MM.1S (cell line): ENCODE measurements around the gene MAD1L1.

Experiments used
- DNase-seq: peaks from one replicate; pipeline ENCODE4 v3.0.0-alpha.2; 2015
- H2AFZ ChIP-seq: fragments of 300-600 bp; sonication (generic); 2 replicates; pipeline ENCODE4 v1.6.0; 2016; ENCODE audit warnings: antibody characterized with exemption, low read length
- H3F3A ChIP-seq: fragments of 300-600 bp; sonication (generic); 2 replicates; pipeline ENCODE4 v1.6.1; 2016; ENCODE audit warnings: mild to moderate bottlenecking, antibody characterized with exemption, low read length, moderate library complexity, mixed read lengths; ENCODE audit not compliant: insufficient read depth
- H3K27ac ChIP-seq: fragments of 300-600 bp; sonication (generic); 2 replicates; pipeline ENCODE4 v1.5.1; 2016; ENCODE audit warnings: mild to moderate bottlenecking, low read length
- H3K27me3 ChIP-seq: fragments of 300-600 bp; sonication (generic); replicated peaks from 2 replicates; pipeline ENCODE4 v1.6.0; 2016; ENCODE audit warnings: low read length; ENCODE audit not compliant: insufficient read depth
- H3K36me3 ChIP-seq: fragments of 300-600 bp; sonication (generic); replicated peaks from 2 replicates; pipeline ENCODE4 v1.6.1; 2016; ENCODE audit warnings: mild to moderate bottlenecking, low read length, mixed read lengths; ENCODE audit not compliant: insufficient read depth
- H3K4me1 ChIP-seq: fragments of 300-600 bp; sonication (generic); 2 replicates; pipeline ENCODE4 v1.6.1; 2016; ENCODE audit warnings: low read length, mixed read lengths
- H3K4me2 ChIP-seq: fragments of 300-600 bp; sonication (generic); 2 replicates; pipeline ENCODE4 v1.6.0; 2016; ENCODE audit warnings: low read depth, low read length
- H3K4me3 ChIP-seq: fragments of 300-600 bp; sonication (generic); 2 replicates; pipeline ENCODE4 v1.5.1; 2016; ENCODE audit warnings: low read length, mixed read lengths
- H3K79me2 ChIP-seq: fragments of 300-600 bp; sonication (generic); 2 replicates; pipeline ENCODE4 v1.6.1; 2016; ENCODE audit warnings: mixed run types, low read length, mixed read lengths
- H3K9ac ChIP-seq: fragments of 300-600 bp; sonication (generic); 2 replicates; pipeline ENCODE4 v1.6.1; 2016; ENCODE audit warnings: low read length, mixed read lengths
- H3K9me2 ChIP-seq: fragments of 300-600 bp; sonication (generic); replicated peaks from 2 replicates; pipeline ENCODE4 v1.6.1; 2016; ENCODE audit warnings: mild to moderate bottlenecking, low read length, mixed read lengths; ENCODE audit not compliant: insufficient read depth
- H3K9me3 ChIP-seq: fragments of 300-600 bp; sonication (generic); replicated peaks from 2 replicates; pipeline ENCODE4 v1.6.1; 2016; ENCODE audit warnings: mild to moderate bottlenecking, low read length, mixed read lengths; ENCODE audit not compliant: insufficient read depth
- H4K20me1 ChIP-seq: fragments of 300-600 bp; sonication (generic); 2 replicates; pipeline ENCODE4 v1.6.1; 2016; ENCODE audit warnings: mild to moderate bottlenecking, low read length, moderate library complexity, mixed read lengths; ENCODE audit not compliant: insufficient read depth
- EZH2 ChIP-seq: fragments of 300-600 bp; sonication (generic); optimal IDR thresholded peaks from 2 replicates; pipeline ENCODE3; 2017; ENCODE audit warnings: low read depth, mild to moderate bottlenecking, antibody characterized with exemption, low read length, mixed read lengths
- EZH2phosphoT487 ChIP-seq: fragments of 300-600 bp; sonication (generic); IDR thresholded peaks from 2 replicates; pipeline ENCODE4 v1.6.1; 2018; ENCODE audit warnings: antibody characterized with exemption, low read length
- TF ChIP-seq, protein P1 (sequence below): fragments of 300-600 bp; sonication (generic); IDR thresholded peaks from 2 replicates; pipeline ENCODE4 v1.5.1; 2016; ENCODE audit warnings: antibody characterized with exemption, low read length, mixed read lengths

MAD1L1 gene

DNA sequence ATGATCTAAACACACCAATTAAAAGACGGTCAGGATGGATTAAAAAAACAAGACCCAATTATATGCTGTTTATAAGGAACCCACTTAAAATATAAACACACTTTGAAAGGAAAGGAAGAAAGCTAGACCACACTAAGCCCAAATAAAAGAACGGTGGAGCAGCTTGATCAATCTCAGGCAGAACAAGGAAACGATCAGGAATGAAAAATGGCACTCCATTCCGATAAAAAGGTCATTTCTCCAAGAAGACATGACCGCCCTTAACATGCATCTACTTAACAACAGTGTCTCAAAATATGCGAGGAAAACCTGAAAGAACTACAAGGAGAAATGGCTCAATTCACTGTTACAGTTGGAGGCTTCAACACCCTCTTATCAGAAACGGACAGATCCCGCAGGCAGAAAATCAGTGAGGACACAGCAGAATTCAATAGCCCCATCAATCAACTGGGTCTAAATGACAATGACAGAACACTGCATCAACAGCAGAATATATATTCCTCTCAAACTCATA, 210.0 kb downstream of the MAD1L1 start:
- no peak for DNase-seq
- Histone ChIP-seq H3K36me3 (0 out of 2 replicates have a peak, but pooled peaks cover 5% of the 10 kb centered on the region), H3K4me3 (no peak overlapping the region), H3F3A (no peaks in the 10 kb centered on the region), H3K9me3 (no peaks in the 10 kb centered on the region), H3K4me2 (no peak overlapping the region), H2AFZ (no peak overlapping the region), H3K4me1 (no peaks in the 10 kb centered on the region), H3K27me3 (no peaks in the 10 kb centered on the region), H4K20me1 (no peaks in the 10 kb centered on the region), H3K9me2 (no peaks in the 10 kb centered on the region), H3K9ac (no peak overlapping the region), H3K79me2 (no peaks in the 10 kb centered on the region), H3K27ac (no peak overlapping the region)
- TF ChIP-seq EZH2phosphoT487, result no peak
- TF ChIP-seq EZH2, result no peak
- TF ChIP-seq, protein P1, sequence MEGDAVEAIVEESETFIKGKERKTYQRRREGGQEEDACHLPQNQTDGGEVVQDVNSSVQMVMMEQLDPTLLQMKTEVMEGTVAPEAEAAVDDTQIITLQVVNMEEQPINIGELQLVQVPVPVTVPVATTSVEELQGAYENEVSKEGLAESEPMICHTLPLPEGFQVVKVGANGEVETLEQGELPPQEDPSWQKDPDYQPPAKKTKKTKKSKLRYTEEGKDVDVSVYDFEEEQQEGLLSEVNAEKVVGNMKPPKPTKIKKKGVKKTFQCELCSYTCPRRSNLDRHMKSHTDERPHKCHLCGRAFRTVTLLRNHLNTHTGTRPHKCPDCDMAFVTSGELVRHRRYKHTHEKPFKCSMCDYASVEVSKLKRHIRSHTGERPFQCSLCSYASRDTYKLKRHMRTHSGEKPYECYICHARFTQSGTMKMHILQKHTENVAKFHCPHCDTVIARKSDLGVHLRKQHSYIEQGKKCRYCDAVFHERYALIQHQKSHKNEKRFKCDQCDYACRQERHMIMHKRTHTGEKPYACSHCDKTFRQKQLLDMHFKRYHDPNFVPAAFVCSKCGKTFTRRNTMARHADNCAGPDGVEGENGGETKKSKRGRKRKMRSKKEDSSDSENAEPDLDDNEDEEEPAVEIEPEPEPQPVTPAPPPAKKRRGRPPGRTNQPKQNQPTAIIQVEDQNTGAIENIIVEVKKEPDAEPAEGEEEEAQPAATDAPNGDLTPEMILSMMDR, result no peak

DNA sequence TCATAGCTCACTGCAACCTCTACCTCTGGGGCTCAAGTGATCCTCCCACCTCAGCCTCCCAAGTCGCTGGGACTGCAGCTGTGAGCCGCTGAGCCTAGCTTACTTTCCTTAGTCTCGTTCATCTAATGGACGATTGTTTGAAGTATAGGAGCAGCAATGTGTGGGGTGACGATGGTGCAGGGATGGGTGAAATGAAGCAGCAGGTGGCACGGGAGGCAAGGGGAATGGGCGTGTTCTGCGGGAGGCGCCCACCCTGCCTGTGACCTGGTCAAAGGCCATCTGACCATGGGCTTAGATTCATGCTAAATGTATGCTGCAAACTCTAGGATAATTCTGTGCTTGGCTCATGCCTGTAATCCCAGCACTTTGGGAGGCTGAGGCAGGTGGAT, 210.7 kb downstream of the MAD1L1 start:
- Histone ChIP-seq H3K79me2 (no peaks in the 10 kb centered on the region), H3K27me3 (no peaks in the 10 kb centered on the region), H4K20me1 (no peaks in the 10 kb centered on the region), H3K4me3 (no peak overlapping the region), H3K9ac (no peak overlapping the region), H3K4me1 (no peaks in the 10 kb centered on the region), H3K27ac (no peak overlapping the region), H3K9me2 (no peaks in the 10 kb centered on the region), H3K4me2 (no peak overlapping the region), H3F3A (no peaks in the 10 kb centered on the region), H3K36me3 (0 out of 2 replicates have a peak, but pooled peaks cover 5% of the 10 kb centered on the region), H2AFZ (no peak overlapping the region), H3K9me3 (no peaks in the 10 kb centered on the region)
- no peak for DNase-seq
- TF ChIP-seq EZH2phosphoT487 (no peak), EZH2 (no peak)
- TF ChIP-seq, protein P1, result no peak

DNA sequence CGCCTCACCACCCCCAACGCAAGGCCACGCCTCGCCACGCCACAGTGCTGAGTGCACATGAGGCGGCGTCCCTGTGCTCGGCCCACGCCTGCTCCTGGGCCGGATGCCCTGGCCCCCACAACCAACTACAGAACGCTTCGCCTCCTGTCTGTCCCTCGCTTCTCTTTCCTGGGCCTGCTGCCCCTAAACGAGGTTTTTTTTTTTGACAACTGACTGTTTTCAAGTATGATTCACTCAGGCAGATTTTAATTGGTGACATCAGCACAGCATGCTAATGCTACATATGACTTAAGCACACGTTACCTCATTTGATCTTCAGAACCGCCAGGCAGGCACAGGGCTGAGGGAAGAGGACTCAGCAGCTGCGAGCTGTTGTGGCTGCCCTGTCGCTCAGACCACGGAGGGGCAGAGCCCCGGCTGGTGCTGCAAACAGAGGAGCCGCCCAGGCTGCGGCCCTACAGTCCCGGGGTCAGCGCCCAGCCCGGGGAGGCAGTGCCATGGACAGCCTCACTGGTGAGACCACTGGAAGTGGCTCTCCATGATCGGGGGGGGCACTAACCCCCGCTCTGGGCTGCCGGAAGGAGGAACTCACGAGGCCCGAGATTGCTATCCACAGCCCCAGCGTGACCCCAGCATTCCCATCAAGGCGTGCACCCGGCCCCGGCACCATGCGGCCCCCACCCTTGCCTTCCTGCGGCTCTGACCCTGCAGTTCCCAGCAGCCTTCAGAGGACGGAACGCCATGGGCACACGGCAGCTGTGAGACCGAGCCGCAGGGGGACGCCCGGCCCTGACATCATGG, 212.8 kb downstream of the MAD1L1 start:
- H3K9ac ChIP-seq, result no peak overlapping the region
- DNase-seq, result no peak

More for the DNA sequence above, 212.8 kb downstream of the MAD1L1 start:
- H3K4me1 ChIP-seq, result no peaks in the 10 kb centered on the region
- no peak overlapping the region for H3K27ac ChIP-seq
- no peaks in the 10 kb centered on the region for H3K9me3 ChIP-seq
- no peaks in the 10 kb centered on the region for H3F3A ChIP-seq
- H3K36me3 ChIP-seq, result no peaks in the 10 kb centered on the region
- TF ChIP-seq EZH2phosphoT487 (no peak), EZH2 (no peak)
- TF ChIP-seq, protein P1, result no peak
- H3K27me3 ChIP-seq, result no peaks in the 10 kb centered on the region
- H3K79me2 ChIP-seq, result no peaks in the 10 kb centered on the region
- H4K20me1 ChIP-seq, result no peaks in the 10 kb centered on the region
- H3K4me2 ChIP-seq, result no peak overlapping the region
- H2AFZ ChIP-seq, result no peak overlapping the region
- no peak overlapping the region for H3K4me3 ChIP-seq
- H3K9me2 ChIP-seq, result no peaks in the 10 kb centered on the region
